ENCODE results near the gene AP2B1.
"Not testable (repeated sequence)": the region's sequence is repeated elsewhere in the genome, so short reads cannot be mapped to it uniquely, and the experiment has no call there.

Gene AP2B1

GRCh38 chr17:35587074-35587961, at the start of gene AP2B1:
Gene AP2B1 (plus strand): TSS chr17:35587322. CDS start chr17:35594031, 6,709 bp downstream.
- peak; percentile 40 for DNase-seq

DNA sequence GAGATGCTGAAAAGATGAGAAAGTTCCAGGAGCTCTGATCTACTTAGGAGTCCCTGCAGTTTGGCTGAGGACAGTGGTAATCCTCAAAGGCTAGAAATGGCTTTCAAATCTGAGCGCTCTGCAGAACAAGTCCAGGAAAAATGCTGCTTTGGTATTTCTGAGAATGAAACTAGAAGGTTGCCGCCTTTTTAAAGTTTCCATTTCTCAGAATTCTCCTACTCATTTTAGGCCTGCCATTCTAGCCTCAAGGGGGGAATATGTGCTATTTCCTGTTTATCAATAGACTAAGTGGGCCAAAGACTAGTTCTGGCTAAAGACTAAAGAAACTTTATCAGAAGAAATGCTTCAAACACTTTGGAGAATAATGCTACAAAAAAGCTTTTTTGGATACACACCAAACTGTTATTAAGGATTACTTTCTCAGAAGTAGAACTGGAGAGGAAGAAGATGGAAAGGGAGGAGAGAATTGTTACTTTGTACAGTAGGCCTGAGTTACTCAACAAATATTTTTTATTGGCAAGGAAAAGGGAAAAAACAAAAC, 49.5 kb upstream of the AP2B1 start, which contains the start of gene SLFN12L:
SLFN12L (minus strand) TSS at position 78 of the 541 bp plus-strand sequence. CDS start 15,314 bp downstream, outside the sequence.
- no peak for DNase-seq

GRCh38 chr17:35539659-35540026, 47.5 kb upstream of the AP2B1 start:
- no peak for DNase-seq

GRCh38 chr17:35540589-35541404, 46.3 kb upstream of the AP2B1 start:
- DNase-seq, result no peak

- no peak for DNase-seq
Measured at GRCh38 chr17:35541434-35541833, 45.7 kb upstream of the AP2B1 start.

DNA sequence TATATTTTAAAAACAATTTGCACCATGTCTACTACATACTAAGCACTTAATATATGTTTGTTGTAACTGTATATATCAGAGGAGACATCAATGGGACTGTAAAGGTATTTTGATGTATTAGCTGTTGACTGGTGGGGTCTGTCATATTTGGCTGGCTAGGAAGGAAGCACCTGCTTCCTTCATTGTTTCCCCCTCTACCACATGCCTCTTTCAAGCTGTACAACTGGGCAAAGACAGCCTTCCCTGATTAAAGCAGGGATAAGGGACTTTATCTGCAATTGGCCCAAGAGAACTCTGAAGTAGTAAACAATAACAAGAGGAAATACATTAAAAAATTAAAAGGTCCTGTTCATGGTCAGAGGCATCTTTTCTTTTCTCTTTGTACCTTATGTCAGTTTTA, 44.1 kb upstream of the AP2B1 start:
- no peak for DNase-seq

DNA sequence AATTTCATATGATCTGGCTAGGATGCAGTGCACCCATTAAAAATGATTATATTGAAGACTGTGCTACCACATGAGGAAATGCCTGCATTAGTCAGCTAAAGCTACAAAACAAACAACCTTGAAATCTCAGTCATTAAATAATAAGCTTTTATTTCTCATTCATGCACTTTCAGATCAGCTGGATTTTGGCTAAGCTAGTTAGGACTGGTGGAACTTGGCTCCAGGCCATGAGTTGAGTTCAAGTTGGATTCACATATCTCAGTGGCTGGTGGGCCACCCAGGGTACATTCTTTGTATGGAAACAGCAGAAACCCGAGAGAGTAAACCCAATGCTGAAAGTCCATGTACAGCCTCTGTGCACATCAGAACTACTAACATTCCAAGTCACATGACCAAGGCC, 43.3 kb upstream of the AP2B1 start:
- DNase-seq, result no peak

DNA sequence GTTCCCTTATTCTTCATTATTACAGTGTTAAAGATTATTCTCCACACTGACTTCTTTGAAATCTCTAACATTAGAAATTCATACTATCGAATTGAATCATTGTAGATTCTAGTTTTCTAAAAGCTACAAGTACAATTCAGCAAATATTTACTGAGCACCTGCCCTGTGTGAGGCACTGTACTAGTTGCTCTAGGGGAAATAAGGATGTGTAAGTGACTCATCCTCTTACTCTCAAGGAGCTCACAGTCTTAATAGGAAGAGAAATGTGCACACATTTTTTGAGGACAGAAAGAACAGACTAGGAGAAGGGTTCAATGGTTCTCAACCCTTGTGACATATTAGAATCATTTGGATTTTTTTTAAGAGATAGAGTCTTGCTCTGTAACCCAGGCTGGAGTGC, 42.0 kb upstream of the AP2B1 start:
- no peak for DNase-seq

DNA sequence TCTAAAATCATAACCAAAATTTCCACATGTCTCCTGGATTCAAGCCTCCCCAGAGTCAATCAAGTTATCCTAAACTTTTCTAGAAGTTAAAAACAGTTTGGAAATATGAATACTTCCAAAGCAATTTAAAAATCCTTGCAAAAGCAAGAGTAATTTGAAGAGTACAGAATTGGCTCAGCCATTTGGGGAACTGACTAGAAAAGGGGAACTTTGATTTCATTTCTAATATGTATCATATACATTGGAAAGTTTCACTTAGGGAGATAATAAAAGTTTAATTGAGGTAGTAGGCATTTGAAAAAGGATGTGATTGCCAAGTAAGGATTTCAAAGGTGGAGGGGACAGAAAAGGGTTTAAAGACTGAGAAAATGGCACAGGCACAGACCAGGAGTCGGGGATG, 40.6 kb upstream of the AP2B1 start:
- DNase-seq, result no peak

DNA sequence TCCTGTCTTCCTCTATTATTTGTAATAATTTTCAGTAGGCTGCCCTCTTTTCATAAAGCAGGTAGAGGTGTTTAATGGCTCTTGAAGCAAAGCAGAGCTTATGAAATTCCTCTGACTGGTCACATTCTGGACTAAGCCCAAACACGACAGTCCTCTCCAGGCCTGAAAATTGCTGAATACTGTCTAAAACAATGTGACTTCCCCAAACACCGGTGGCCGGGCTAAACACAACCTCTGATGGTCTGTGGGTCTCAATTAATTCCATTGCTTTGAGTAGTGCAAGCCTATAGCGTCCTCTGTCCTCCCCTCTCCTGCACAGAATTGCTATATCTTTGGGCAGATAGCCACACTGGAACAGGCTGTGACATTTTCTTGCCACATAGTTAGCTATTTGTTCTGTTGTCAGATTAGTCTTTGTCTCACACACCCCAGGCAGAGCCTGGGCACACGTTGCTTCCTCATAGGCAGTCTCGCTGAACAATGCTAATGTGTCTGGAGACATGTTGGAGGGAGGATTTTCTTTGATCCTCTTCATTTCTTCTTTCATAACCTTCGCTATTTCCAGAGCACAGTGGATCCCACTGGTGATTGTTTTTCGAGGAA, 38.8 kb upstream of the AP2B1 start:
- no peak for DNase-seq

DNA sequence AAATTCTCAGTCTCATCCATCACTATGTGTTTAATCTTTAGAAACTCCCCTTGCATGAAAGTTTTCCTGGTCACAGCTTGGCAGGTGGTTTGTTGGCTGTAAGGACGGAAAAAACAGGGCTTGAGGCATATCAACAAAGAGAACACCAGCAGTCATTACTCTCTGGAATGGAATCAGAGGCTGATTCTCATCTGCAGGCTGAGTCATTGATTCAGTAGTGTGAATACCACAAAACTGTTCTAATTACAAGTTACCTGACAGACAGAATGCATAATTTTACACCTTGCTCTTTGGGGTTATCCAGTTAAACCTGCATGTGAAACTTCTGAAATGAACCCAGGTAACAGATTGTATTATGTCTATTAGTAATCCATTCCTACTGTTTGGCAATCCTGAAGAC, 38.1 kb upstream of the AP2B1 start:
- no peak for DNase-seq

DNA sequence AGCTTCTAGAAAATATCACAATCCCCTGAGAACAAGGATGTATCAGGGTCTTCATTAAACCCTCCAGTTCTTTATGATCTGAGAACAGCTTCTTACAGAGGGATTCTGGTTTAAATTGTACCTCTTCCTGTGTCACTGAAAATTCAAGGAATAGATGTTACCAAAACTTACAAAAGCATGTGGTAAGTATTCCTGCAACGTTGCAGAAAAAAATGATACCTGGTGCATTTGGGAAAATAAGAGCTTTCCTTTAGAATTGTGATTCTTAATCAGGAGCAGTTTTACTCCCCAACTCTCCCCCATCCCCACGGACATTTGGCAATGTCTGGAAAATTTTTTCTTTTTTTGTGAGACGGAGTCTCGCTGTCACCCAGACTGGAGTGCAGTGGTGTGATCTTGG, 33.8 kb upstream of the AP2B1 start:
- DNase-seq, result no peak

DNA sequence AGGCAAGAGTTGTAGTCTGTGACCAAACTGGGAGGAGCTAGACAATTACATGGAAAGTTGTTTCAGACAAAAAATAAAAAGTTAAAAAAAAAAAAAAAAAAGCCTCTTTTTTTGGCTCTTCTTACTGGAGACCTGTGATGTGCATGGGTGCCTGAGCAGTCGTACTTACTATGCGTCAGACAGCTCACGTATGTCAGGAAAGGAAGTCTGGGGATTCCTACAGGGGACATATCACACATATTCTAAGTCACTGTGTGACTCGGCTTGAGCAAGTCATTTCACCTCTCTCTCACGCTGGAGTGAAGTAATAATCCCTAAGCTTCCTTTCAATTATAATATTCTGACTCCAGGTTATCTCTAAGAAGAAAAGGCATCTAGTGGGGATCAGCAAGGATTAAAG, 32.5 kb upstream of the AP2B1 start:
- DNase-seq, result no peak

DNA sequence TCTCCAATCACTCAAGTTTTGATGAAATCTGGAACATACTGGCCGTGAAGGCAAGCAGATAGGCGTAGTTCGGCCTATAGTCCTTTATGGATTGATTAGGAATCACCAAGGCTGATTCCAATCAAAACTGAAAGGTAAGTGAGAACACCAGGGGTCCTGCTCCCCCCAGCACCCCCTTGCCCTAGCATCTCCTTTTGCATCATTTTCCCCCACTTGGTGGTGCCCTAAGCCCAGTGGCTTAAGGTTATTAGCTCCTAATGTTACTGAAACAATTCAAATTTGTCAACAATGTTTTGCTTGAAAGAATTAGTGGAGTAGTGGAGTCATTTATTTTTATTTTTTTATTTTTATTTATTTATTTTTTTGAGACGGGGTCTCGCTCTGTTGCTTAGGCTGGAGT, 31.4 kb upstream of the AP2B1 start:
- DNase-seq, result no peak

DNA sequence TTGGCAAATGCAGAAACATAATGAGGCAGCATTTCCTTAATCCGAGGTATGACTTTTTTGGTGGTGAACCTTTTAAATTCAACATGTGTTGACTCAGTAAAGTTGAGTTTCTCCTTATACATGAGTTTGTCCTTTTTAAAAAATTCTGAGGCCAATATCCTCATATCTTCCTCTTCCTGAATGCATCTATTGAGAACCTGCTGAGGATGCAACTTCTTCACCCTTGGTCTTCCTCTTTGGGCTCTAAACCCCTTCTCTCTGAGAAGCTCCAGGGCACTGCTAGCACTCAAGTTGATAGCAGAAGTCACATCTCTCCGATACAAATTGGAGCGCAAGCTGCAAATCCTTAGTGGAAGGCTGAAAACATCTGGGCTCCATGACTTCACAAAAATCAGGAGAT, 29.8 kb upstream of the AP2B1 start:
- no peak for DNase-seq

- DNase-seq, result no peak
Measured at GRCh38 chr17:35559495-35560210, 27.5 kb upstream of the AP2B1 start.

DNA sequence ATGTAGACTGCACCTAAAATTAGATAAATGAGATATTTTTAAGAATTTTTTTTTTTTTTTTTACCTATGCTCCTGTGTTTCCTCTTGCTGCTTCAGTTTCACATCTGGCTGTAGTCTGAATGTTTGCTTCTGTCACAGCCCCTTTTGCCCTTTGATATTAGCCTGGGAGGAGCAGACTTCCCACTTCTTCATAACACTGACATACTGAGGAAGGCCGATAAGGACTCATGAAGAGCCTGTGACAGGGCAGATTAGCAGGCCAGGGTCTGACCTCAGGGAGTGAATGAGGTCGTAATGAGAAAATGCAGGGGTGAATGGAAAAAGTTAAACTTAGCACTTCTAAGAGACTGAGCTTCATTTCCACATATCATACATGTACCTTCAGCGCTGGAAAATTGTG, 26.4 kb upstream of the AP2B1 start, which contains the start of gene SLFN14:
SLFN14 (minus strand) TSS at position 117 of the 400 bp plus-strand sequence. CDS start 2,757 bp downstream, outside the sequence.
- DNase-seq, result no peak

GRCh38 chr17:35563181-35563580, 23.9 kb upstream of the AP2B1 start:
- not testable (repeated sequence) for DNase-seq

DNA sequence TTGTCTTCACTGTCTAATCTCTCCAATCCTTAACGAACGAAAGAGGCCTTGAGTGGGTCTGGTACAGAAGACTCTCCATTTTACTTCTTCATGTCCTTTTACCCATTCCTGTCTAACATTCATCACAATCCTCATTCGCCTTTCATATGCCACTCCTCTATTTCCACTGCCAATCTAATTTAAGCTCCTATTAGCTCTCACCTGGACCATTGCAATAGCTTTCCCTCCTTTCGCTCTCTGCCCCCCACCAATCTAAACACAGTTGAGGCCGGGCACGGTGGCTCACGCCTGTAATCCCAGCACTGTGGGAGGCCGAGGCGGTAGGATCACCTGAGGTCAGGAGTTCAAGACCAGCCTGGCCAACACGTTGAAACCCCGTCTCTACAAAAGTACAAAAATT, 20.2 kb upstream of the AP2B1 start:
- DNase-seq, result no peak

DNA sequence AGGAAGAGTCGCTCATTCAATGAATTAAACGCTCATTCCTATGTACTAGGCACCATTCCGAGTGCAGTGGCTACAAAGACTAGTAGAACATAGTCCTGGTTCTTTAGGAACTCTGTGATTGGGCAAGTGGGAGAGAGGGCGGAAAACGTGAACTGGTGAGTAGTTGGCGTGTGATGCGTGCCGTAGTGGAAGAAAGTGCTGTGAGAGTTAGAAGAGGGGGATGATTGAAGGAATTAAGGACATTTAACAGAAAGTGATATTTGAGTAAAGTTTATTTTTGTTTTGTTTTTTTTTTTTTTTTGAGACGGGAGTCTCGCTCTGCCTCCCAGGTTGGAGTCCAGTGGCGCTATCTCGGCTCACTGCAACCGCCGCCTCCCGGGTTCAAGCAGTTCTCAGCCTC, 18.6 kb upstream of the AP2B1 start:
- no peak for DNase-seq

DNA sequence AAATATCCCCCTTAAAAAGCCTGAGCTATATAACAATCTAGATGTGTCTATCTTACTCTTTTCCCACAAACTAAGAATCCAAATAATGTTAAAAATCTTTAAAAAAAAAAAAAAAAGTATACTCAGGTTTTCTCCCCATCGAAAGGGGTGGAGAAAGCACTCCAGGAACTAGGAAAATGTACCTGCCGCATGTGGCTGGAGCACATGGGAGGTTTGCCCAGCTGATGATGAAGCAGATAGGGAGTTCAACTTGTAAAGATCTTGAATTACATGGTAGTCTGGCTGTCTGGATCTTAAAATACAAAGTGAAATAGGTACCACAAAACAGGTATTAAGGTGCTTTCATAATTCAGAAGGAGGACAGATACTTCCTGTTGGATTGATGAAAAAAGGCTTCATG, 17.7 kb upstream of the AP2B1 start:
- no peak for DNase-seq

- DNase-seq, result no peak
Measured at GRCh38 chr17:35575759-35576158, 11.4 kb upstream of the AP2B1 start.

- no peak for DNase-seq
Measured at GRCh38 chr17:35577830-35578196, 9.3 kb upstream of the AP2B1 start.
